ENCODE data around the gene KIAA1217.

KIAA1217 gene

DNA sequence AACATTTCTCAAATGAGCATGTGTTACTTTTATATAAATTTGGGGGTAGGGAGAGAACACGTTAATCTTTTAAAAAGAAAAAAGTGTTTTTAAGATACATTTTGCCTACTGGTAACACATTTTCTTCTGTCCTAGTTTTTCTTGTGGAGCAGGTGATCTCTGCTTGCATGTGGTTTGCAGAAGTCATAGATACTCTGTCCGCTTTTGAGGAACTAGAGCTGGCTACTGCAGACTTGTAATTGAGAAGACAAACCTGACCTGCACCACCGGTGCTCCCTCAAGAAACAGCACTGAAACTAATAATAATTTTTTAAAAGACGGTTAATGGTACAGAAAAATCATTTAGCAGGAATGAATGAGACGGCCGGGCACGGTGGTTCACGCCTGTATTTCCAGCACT lies 243.1 kb downstream of the KIAA1217 start:
- H3K9ac ChIP-seq: no peak overlapping the region
- no peaks in the 10 kb centered on the region for H4K20me1 ChIP-seq (ENCODE audit: insufficient read depth)
- no peaks in the 10 kb centered on the region for H3K36me3 ChIP-seq (ENCODE audit: insufficient read depth)
- no peak overlapping the region for H3K27ac ChIP-seq
- no peak overlapping the region for H3K4me3 ChIP-seq (IDR thresholded peaks at IDR 0.05; ENCODE audit: insufficient read depth, low read depth, low read length)
- H3K27me3 ChIP-seq (ENCODE audit: insufficient read depth, low read depth): no peaks in the 10 kb centered on the region
- no peak overlapping the region for H3K4me2 ChIP-seq
- peaks cover 30% of the 10 kb centered on the region for H3K4me1 ChIP-seq (ENCODE audit: low read depth, poor library complexity, severe bottlenecking)
- no peak for TF ChIP-seq CTCF (conservative IDR thresholded peaks at IDR 0.05; ENCODE audit: low read depth, low read length)
- no peak overlapping the region for H2AFZ ChIP-seq (ENCODE audit: low read depth)
- no peaks in the 10 kb centered on the region for H3K79me2 ChIP-seq (ENCODE audit: insufficient read depth, low read depth)

DNA sequence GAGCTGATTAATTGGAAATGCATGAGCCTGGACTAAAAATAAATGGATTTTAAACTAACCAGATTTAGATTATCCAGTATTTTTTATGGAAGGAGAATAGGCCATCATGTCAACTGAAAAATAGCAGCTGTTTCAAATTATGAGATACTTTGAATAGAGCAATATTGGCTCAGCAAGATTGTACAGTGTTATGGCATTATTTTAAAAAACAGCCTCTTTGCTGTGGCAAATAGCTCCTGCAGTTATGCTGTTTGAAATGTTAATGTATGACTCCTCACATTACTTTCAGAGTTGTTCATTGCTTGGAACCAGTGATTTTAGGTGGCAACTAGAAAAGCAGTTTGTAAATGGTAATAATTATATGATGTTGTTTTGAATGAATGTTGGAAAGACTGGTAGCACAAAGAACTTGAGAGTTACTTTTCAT lies 244.5 kb downstream of the KIAA1217 start:
- Histone ChIP-seq H3K4me1 (ENCODE audit: low read depth, poor library complexity, severe bottlenecking) (peaks cover 29% of the 10 kb centered on the region), H3K36me3 (ENCODE audit: insufficient read depth) (no peaks in the 10 kb centered on the region), H3K79me2 (ENCODE audit: insufficient read depth, low read depth) (no peaks in the 10 kb centered on the region), H3K27ac (no peak overlapping the region), H3K27me3 (ENCODE audit: insufficient read depth, low read depth) (no peaks in the 10 kb centered on the region), H3K4me2 (no peak overlapping the region), H3K4me3 (IDR thresholded peaks at IDR 0.05; ENCODE audit: insufficient read depth, low read depth, low read length) (no peak overlapping the region), H4K20me1 (ENCODE audit: insufficient read depth) (no peaks in the 10 kb centered on the region), H3K9ac (no peak overlapping the region), H2AFZ (ENCODE audit: low read depth) (no peak overlapping the region)
- TF ChIP-seq CTCF (conservative IDR thresholded peaks at IDR 0.05; ENCODE audit: low read depth, low read length): no peak

DNA sequence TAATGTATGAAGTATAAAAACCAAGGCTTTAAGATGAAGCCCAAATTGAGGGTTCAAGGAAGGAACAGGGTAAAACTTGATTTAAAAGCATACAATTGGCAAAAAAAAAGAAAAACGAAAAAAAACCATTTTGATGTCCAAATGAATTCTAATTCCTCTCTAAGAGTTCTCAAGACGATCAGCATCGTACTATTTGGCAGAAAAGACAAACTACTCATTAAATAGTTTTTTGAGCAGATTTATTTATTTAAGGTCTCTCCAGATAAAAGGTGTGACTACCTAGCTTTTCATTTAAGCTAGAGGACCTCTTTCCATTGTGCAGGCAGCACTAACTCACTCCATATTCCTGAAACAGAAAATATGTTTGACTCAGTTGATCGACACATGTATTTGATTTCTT lies 245.0 kb downstream of the KIAA1217 start:
- H3K36me3 ChIP-seq (ENCODE audit: insufficient read depth): no peaks in the 10 kb centered on the region
- no peak overlapping the region for H3K4me2 ChIP-seq
- H3K4me1 ChIP-seq (ENCODE audit: low read depth, poor library complexity, severe bottlenecking): peaks cover 26% of the 10 kb centered on the region
- no peaks in the 10 kb centered on the region for H4K20me1 ChIP-seq (ENCODE audit: insufficient read depth)
- H3K79me2 ChIP-seq (ENCODE audit: insufficient read depth, low read depth): no peaks in the 10 kb centered on the region
- H2AFZ ChIP-seq (ENCODE audit: low read depth): no peak overlapping the region
- no peaks in the 10 kb centered on the region for H3K27me3 ChIP-seq (ENCODE audit: insufficient read depth, low read depth)
- TF ChIP-seq CTCF (conservative IDR thresholded peaks at IDR 0.05; ENCODE audit: low read depth, low read length): no peak
- no peak overlapping the region for H3K4me3 ChIP-seq (IDR thresholded peaks at IDR 0.05; ENCODE audit: insufficient read depth, low read depth, low read length)
- H3K27ac ChIP-seq: no peak overlapping the region
- no peak overlapping the region for H3K9ac ChIP-seq

DNA sequence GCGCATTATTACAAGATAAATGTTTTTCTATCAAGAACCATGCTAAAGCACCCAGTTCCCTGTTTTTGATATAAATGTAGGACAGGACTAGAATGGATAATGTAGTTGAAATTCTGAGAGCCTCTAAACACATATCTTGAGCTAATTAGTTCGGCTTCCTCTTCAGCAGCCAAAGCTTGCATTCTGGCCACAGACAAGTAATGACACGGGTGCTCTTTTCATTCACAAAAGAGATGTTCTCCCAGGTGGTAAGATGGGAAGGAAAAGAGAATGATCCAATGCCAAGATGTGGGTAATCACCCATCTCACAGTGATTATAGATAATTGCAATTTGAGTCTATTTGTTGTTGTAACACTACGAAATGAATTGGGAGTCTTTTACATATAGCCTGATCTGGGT lies 246.5 kb downstream of the KIAA1217 start:
- Histone ChIP-seq H3K4me2 (no peak overlapping the region), H3K4me1 (ENCODE audit: low read depth, poor library complexity, severe bottlenecking) (peaks cover 26% of the 10 kb centered on the region), H3K36me3 (ENCODE audit: insufficient read depth) (no peaks in the 10 kb centered on the region), H3K4me3 (IDR thresholded peaks at IDR 0.05; ENCODE audit: insufficient read depth, low read depth, low read length) (no peak overlapping the region), H4K20me1 (ENCODE audit: insufficient read depth) (no peaks in the 10 kb centered on the region), H3K79me2 (ENCODE audit: insufficient read depth, low read depth) (no peaks in the 10 kb centered on the region), H3K9ac (no peak overlapping the region), H3K27ac (no peak overlapping the region), H3K27me3 (ENCODE audit: insufficient read depth, low read depth) (no peaks in the 10 kb centered on the region), H2AFZ (ENCODE audit: low read depth) (no peak overlapping the region)
- TF ChIP-seq CTCF (conservative IDR thresholded peaks at IDR 0.05; ENCODE audit: low read depth, low read length): no peak

All from KMS-11 (cell line).